ENCODE data around the gene DNMT3A.

DNMT3A gene

DNA sequence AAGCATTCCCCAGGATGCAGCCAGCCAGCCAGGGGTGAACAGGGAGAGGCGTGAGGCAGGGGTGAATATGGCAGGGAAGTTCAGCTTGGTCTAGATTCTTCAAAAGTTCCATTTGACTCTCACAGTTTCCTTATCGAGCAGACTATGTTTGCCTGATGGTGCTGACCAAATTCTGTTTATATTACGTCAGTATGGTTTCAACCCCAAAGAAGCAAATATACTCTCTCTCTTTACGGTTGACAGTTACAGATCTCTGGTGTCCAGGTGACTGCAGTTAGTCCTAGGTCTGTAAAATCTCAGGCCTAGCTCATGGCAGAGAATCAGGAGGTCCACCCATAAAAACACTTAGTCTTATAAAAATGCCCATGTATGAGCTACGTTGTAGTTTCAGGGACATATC lies 38.3 kb upstream of the DNMT3A start:
- Histone ChIP-seq H3K4me3 (no peak overlapping the region), H3K27ac (no peak overlapping the region), H3K27me3 (no peaks in the 10 kb centered on the region; the same call in 1 of the 2 replicates), H3K4me1 (peaks cover 56% of the 10 kb centered on the region), H3K4me2 (peak overlapping the region; percentile 91), H3K9me3 (peaks cover 15% of the 10 kb centered on the region), H4K20me1 (no peaks in the 10 kb centered on the region), H3K9ac (no peak overlapping the region), H3K36me3 (no peaks in the 10 kb centered on the region)
- no peak for TF ChIP-seq Cebpa-rat (IDR thresholded peaks at IDR 0.05)

DNA sequence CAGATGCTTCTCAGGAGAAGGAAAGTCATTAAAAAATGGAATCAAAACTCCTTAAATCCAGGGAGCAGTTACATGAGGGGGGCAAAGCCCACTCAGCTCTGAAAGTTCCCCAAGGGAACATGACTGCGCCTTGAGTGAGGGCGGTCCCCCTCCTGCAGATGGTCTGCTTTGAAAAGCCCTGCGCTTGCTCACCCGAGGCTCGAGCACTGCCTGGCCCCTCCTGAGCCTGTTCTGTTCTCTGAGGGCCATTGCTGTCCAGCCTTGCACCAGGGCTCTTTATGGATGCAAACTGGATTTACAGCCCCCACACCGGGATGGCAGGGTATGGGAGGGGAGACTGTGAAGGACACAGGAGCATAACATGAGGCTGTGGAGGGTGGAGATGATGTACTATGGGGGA lies 37.8 kb upstream of the DNMT3A start:
- H4K20me1 ChIP-seq = no peaks in the 10 kb centered on the region
- peak overlapping the region; percentile 91 for H3K4me2 ChIP-seq
- no peak for TF ChIP-seq Cebpa-rat (IDR thresholded peaks at IDR 0.05)
- H3K4me1 ChIP-seq = peaks cover 56% of the 10 kb centered on the region
- H3K27me3 ChIP-seq = no peaks in the 10 kb centered on the region; the same call in 1 of the 2 replicates
- peaks cover 15% of the 10 kb centered on the region for H3K9me3 ChIP-seq
- H3K36me3 ChIP-seq = no peaks in the 10 kb centered on the region
- H3K27ac ChIP-seq = no peak overlapping the region
- H3K4me3 ChIP-seq = no peak overlapping the region
- H3K9ac ChIP-seq = no peak overlapping the region

DNA sequence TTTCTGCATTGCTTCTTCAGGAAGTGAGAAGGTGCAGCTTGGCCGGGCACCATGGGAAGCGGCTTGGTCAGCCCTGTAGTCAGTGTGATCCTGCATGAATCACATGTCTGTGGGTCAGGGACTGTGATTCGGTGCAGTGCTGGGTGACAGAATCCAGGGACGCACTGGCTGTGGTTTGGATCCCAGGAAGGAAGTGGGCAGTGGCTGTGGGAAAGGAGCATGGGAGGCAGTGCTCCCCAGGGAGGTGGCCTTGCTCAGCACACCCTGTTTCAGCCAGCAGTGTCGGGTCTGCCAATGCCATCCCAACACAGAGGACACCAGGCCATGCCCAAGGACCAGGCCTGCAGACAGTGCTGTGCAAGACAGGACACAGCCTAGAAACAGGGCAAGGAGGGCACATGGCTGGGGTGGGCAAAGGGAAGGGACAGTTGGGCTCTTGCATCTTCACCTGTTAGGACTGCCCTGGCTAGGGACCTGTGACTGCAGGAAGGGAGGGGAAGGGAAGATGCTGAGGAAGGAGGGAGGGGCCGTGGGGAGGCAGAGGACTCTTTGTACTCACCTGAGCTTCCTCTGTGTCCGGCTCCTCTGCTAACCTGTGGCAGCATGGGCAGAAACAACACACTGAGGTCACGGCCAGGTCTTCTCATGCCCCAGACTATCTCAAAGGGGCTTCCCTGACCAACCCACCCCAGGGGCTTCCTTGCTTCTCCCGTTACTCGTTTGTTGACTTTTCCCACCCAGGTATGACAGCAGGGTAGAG lies 37.2 kb upstream of the DNMT3A start:
- no peak for TF ChIP-seq Cebpa-rat (IDR thresholded peaks at IDR 0.05)
- no peak overlapping the region for H3K9ac ChIP-seq
- no peak overlapping the region for H3K4me3 ChIP-seq
- peaks cover 15% of the 10 kb centered on the region for H3K9me3 ChIP-seq
- H3K4me2 ChIP-seq = peak overlapping the region; percentile 91
- no peaks in the 10 kb centered on the region; the same call in 1 of the 2 replicates for H3K27me3 ChIP-seq
- peaks cover 59% of the 10 kb centered on the region for H3K4me1 ChIP-seq
- H4K20me1 ChIP-seq = no peaks in the 10 kb centered on the region
- no peak overlapping the region for H3K27ac ChIP-seq
- H3K36me3 ChIP-seq = no peaks in the 10 kb centered on the region

DNA sequence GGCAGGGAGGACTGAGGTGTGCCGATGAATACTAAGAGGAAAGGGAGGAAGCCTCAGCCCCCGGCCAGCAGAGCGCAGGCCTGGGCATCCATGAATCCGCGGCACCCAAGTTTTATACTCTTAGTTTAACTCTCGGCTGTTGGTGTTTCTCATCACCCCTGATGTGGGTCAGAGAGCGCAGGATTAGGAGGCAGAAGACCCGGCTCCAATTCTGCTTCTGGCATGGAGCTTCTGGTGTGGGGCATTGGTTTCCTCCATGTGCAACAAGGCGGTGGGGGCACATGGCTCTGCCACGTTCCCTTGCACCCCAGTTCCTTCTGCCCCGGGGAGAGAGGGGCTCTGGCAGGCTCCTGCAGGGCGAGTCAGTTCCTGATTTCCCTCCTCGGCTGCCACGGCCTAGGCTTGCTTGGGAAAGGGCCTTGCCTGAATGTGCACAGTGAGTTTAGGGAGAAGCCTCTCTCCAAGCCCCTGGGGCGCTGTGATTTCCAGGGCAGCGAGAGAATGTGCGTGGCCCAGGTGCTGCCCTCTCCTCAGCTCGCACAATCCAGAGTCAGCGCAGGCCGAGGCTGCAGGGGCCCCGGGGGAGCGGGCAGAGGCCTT lies 36.2 kb upstream of the DNMT3A start:
- peak overlapping the region; percentile 91 for H3K4me2 ChIP-seq
- H3K4me3 ChIP-seq = no peak overlapping the region
- H3K9ac ChIP-seq = no peak overlapping the region

DNA sequence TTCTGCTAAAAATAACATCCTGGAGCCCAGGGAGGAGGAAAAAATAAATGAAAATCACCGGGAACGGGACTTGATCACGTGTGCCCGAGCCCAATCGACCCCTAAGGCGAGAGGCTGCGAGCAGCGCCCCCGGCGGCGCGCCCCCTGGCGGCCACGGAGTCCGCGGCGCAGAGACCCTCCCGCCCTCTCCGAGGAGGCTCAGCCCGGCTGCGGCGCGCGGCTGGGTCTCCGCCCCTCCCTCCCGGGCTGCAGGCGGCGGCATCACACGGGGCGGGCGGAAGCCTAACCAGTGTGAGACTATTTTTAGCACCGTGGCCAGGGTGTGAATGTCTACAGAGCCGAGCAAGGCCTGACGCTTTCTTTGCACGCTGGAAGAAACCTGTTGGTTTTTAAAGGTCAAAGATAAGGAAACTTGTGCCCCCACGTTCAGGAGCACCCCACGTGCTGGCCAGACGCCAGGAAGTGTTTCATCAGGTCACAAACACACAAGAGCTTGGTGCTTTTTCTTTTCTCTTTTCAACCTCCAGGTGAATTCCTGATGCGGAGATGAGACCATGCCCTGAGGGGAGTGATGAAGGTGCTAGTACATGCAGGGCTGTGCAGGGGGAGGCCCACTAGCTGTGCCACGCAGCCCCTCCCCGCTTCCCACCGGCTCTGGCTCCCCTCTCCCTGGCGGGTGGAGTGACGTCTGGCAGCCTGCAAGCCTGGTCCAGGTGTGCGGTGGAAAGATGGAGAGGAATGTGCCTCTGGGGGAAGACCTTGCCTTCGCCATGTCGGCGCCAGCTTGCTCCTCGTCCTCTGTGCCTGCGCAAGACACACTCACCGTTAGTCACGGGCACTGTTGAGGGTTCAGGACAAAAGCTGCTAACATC lies 35.3 kb upstream of the DNMT3A start:
- peak overlapping the region; percentile 74 for H3K9ac ChIP-seq

More for the DNA sequence above, 36.2 kb upstream of the DNMT3A start:
- Histone ChIP-seq H3K36me3 (no peaks in the 10 kb centered on the region), H4K20me1 (no peaks in the 10 kb centered on the region), H3K27ac (peak overlapping the region; percentile 85), H3K9me3 (peaks cover 15% of the 10 kb centered on the region), H3K27me3 (no peaks in the 10 kb centered on the region; the same call in 1 of the 2 replicates), H3K4me1 (peaks cover 69% of the 10 kb centered on the region)
- no peak for TF ChIP-seq Cebpa-rat (IDR thresholded peaks at IDR 0.05)

DNA sequence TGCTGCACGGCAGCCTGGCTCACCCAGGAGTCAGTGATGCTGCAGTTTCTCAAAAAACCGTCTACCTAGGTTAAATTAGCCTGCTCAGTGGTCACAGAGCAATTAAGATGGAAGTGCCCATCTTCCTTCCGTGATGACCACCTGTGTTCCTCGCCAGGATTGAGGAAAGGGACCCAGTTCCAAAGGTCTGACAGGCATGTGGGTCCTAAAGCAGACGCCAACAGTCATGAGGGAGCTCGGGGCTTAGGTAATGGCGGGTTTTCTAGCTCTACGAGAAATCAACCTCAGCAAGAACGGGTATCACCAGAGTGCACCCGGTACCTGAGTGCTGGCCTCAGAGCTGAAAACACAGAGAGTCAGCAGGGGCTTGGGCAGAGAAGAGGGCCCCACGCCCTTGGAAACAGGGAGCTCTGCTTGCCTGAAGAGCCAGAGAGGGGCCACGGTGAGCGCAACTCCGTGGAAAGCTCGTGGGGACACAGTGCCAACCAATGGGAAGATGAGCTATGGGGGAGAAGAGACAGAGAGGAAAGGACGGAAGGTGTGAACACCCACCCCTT lies 34.3 kb upstream of the DNMT3A start:
- peak overlapping the region; percentile 91 for H3K4me2 ChIP-seq
- no peaks in the 10 kb centered on the region for H3K36me3 ChIP-seq
- peaks cover 75% of the 10 kb centered on the region for H3K4me1 ChIP-seq
- H4K20me1 ChIP-seq = no peaks in the 10 kb centered on the region
- H3K9ac ChIP-seq = no peak overlapping the region
- H3K4me3 ChIP-seq = no peak overlapping the region
- peaks cover 15% of the 10 kb centered on the region for H3K9me3 ChIP-seq
- H3K27ac ChIP-seq = 0 out of 2 replicates have a peak overlapping the region, but pooled peaks have one; percentile 85
- H3K27me3 ChIP-seq = no peaks in the 10 kb centered on the region; the same call in 1 of the 2 replicates
- no peak for TF ChIP-seq Cebpa-rat (IDR thresholded peaks at IDR 0.05)

More for the DNA sequence above, 35.3 kb upstream of the DNMT3A start:
- no peaks in the 10 kb centered on the region; the same call in 1 of the 2 replicates for H3K27me3 ChIP-seq
- no peaks in the 10 kb centered on the region for H3K36me3 ChIP-seq
- peak overlapping the region; percentile 85 for H3K27ac ChIP-seq
- TF ChIP-seq Cebpa-rat (IDR thresholded peaks at IDR 0.05) = no peak
- no peaks in the 10 kb centered on the region for H4K20me1 ChIP-seq
- H3K4me1 ChIP-seq = peaks cover 76% of the 10 kb centered on the region
- H3K4me2 ChIP-seq = peak overlapping the region; percentile 91
- H3K9me3 ChIP-seq = peaks cover 15% of the 10 kb centered on the region
- H3K4me3 ChIP-seq = peak overlapping the region; percentile 45

DNA sequence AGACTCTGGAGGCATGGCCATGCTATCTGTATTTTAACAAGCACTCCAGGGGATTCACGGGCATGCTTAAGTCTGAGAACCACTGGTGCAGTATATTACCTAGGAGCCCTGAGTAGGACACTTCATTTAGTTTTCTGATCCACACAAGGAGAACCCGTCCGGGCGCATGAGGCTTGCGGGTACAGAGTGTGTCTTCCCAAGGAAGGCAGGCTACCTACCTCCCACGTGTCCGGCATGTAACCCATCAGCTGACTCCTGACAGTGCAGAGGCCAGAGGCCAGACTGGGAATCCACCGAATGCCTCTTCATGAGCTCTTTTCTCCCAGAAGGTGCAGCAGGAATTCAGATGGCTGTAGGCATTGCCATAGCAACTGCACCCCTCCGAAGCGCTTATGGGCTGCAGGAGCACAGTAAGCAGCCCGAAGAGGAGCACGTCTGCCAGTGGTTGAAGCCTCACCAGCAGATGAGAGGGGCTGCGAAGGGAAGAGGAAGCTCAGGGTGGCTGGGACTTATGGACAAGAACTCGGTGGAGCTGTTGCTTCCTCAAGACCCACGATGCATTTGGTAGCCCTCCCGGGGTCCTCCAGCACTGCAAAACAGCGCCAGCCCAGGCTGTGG lies 33.8 kb upstream of the DNMT3A start:
- no peaks in the 10 kb centered on the region for H3K36me3 ChIP-seq
- TF ChIP-seq Cebpa-rat (IDR thresholded peaks at IDR 0.05) = no peak
- peaks cover 69% of the 10 kb centered on the region for H3K4me1 ChIP-seq
- peak overlapping the region; percentile 91; the same call in 1 of the 2 replicates for H3K4me2 ChIP-seq
- no peak overlapping the region for H3K27ac ChIP-seq
- peaks cover 15% of the 10 kb centered on the region for H3K9me3 ChIP-seq
- H3K4me3 ChIP-seq = no peak overlapping the region
- no peaks in the 10 kb centered on the region; the same call in 1 of the 2 replicates for H3K27me3 ChIP-seq
- no peaks in the 10 kb centered on the region for H4K20me1 ChIP-seq
- H3K9ac ChIP-seq = no peak overlapping the region

DNA sequence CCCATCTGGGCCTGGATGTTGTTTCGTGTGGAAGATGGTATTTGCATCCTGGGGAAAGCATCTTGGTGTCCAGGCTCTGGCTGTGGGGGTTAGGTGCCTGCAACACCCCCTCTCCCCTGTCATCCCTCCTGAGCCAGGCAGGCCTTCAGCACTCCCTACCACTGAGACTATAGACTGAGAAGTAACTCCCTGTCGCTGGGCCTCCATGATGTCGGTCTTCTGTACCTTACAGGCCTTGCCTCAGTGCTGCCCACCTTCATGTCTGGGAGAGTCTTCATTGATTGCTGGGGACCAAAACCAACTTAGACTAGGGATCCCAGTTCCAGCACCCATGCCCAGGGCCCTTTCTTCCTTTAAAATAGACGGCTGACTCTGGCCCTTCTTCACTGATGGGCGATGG lies 33.1 kb upstream of the DNMT3A start:
- H3K27me3 ChIP-seq = no peaks in the 10 kb centered on the region; the same call in 1 of the 2 replicates
- no peak overlapping the region for H3K9ac ChIP-seq
- H3K36me3 ChIP-seq = no peaks in the 10 kb centered on the region
- H4K20me1 ChIP-seq = no peaks in the 10 kb centered on the region
- TF ChIP-seq Cebpa-rat (IDR thresholded peaks at IDR 0.05) = no peak
- peaks cover 62% of the 10 kb centered on the region for H3K4me1 ChIP-seq
- H3K4me3 ChIP-seq = no peak overlapping the region
- H3K4me2 ChIP-seq = no peak overlapping the region
- H3K27ac ChIP-seq = no peak overlapping the region
- peaks cover 15% of the 10 kb centered on the region for H3K9me3 ChIP-seq

DNA sequence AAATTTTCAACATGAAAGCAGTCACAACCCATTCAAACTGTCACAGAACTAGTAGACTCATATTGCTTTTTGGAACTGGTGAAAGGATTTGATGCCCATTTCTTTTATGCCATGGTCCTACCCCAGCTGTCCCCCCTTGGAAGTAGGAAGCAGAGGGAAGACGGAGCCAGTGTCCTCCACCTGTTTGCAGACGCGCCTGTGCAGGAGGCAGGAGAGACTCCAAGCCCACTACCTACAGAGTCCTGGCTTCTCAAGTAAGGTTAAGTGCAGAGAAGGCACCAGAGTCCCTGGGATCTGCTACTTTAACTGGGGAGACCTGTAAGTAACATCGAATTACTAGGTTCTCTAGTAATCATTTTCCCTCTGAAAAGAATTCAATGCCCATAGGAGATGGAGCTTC lies 32.7 kb upstream of the DNMT3A start:
- no peak overlapping the region for H3K9ac ChIP-seq
- H3K27ac ChIP-seq = no peak overlapping the region
- H3K36me3 ChIP-seq = no peaks in the 10 kb centered on the region
- H3K4me2 ChIP-seq = no peak overlapping the region
- TF ChIP-seq Cebpa-rat (IDR thresholded peaks at IDR 0.05) = no peak
- H4K20me1 ChIP-seq = no peaks in the 10 kb centered on the region
- peaks cover 13% of the 10 kb centered on the region for H3K9me3 ChIP-seq
- no peak overlapping the region for H3K4me3 ChIP-seq
- peaks cover 58% of the 10 kb centered on the region for H3K4me1 ChIP-seq
- H3K27me3 ChIP-seq = no peaks in the 10 kb centered on the region; the same call in 1 of the 2 replicates

Measured in BLaER1 (cell line).